DMS 273 treated with DMSO at 0.1 percent for 48 hours (cell line): ENCODE measurements around the gene SASH3.

Source experiments
- DNase-seq: peaks from one replicate; lab custom pipeline; 2025; lab: John Stamatoyannopoulos, UW

Gene SASH3

GRCh38 chrX:129759576-129760061, 20.1 kb upstream of the SASH3 start:
- DNase-seq, result no peak

DNA sequence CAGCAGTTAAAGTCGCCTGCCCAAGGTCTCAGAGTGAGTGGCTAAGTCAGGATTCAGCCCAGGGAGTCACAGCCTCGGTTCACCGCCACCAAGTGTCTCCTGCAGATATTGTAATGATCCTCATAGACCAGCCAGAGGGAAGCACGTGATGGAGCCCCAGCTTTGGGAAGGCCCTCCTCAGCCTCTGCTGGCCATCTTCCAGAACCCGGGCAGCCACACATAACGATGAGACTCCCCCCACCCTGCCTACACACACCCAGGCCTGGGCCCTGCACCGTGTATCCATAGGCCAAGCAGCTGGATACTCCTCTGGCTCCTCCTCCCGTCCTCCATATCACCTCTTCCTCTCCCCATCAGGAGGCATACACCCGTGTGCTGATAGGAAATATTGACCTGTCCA, 19.6 kb upstream of the SASH3 start:
- no peak for DNase-seq

DNA sequence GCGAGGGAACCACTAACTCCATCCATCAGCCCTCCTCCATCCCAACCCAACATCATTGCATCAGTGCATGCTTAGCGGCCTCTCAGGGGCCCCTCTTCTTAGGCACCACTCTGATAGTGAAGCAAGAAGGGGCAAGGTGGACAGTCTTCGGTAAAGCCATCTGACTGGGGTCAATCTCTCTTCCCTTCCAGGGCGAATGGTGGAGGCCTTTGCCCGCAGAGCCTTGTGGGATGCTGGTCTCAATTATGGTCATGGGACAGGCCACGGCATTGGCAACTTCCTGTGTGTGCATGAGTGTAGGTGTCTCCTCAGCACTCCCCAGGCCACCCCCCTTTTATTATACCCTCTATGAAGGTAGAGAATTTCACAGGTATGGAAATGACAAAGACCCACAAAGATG, 18.8 kb upstream of the SASH3 start:
- DNase-seq, result no peak

DNA sequence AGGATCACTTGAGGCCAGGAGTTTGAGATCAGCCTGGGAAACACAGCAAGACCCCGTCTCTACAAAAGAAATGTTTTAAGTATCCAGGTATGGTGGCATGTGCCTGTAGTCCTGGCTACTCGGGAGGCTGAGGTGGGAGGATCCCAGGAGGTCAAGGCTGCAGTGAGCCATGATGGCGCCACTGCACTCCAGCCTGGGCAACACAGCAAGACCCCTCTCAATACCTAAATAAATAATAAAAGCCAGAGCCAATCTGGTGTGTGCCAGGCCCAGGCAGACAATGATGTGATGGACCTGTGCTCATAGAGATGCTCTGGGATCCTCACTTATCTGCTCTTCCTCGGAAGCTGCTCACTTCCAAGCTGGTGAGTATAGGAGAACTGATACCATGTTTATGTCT, 18.2 kb upstream of the SASH3 start:
- DNase-seq, result no peak

DNA sequence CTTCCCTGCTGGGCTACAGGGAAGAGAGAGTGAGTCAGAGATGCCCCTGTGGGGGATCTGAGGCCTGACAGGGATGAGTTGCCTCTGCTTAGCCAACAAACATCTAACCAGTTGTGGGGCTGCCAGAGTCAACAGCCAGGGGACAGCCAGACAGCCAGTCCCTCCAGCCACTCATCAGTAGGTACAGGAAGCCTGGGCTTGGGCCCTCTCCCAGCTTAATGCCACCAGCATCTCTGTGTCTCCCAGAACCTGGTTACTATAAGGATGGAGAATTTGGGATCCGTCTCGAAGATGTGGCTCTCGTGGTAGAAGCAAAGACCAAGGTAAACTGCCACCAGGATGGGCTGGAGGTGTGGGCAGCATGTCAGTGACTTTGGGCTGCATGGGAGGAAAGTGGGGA, 17.3 kb upstream of the SASH3 start:
- no peak for DNase-seq

- no peak for DNase-seq
Measured at GRCh38 chrX:129763666-129764065, 16.1 kb upstream of the SASH3 start.

GRCh38 chrX:129768186-129768585, 11.6 kb upstream of the SASH3 start:
- DNase-seq, result no peak

DNA sequence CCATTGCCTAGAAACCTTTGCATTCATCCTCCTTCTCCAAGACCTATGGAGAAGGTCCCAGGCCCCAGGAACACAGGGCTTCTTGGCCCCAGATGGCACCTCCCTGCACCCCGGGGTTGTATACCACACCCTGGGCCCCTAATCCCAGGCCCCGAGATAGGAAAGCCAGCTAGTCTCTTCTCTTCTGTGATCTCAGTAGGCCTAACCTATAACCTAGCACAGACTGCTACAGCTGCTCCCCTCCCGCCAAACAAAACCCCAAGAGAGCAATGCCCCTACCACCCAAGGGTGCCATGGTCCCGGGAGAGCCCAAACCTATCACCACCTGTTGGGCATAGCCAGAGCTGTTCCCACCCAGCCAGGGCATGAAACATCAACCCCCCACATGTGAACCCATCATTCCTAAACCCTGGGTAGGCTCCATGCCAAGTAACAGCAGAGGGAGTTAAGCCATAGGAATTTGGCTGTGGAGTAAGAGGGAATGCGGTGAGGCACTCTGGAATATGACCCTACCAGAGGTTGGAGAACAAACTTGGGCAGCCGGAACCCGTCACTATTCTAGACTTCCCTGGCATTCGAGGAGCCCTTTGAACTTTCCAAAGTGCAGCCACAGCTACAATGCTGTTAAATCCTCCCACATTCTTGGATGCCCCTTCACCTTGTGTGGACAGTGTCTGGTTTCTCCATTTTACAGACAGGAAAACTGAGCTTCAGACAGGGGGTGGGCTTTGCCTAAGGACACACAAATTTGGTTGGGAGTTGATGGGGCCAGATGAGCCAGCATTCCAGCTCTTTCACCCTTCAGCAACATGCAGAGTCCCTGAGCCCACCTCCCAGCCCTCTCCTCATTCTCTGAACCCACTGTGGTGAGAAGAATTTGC, 10.9 kb upstream of the SASH3 start:
- no peak for DNase-seq

DNA sequence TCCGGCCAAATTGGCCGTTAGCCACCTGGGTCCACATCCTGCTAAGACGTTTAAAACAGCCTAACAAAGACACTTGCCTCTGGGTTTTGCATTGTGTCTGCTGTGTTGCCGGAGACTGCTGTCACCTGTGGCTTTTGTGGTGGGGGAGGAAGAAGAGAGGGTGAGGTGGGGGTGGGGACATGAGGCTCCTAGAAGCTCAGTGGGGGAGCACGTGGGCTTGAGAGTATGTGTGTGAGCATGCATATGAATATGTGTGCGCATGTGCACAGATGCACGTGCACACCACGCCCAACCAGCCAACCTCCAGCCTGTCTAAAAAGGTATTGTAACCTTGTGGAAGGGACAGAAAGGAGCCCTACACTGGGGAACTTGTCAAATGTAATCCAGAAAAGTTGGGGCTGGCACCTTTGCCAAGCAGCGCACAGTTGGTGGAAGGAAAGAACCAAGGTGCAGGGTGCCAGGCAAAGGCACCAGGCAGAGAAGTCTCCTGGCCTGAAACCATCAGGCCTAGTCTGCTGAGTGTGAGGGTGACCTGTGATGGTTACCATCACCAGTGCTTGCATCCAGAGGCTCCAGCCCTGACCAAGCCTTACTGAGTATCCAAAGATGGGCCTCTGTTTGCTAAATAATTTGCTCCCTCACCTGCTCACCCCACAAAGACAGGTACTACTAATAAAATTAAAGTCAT, 10.1 kb upstream of the SASH3 start:
- DNase-seq, result no peak

GRCh38 chrX:129771266-129771995, 8.3 kb upstream of the SASH3 start:
- no peak for DNase-seq

DNA sequence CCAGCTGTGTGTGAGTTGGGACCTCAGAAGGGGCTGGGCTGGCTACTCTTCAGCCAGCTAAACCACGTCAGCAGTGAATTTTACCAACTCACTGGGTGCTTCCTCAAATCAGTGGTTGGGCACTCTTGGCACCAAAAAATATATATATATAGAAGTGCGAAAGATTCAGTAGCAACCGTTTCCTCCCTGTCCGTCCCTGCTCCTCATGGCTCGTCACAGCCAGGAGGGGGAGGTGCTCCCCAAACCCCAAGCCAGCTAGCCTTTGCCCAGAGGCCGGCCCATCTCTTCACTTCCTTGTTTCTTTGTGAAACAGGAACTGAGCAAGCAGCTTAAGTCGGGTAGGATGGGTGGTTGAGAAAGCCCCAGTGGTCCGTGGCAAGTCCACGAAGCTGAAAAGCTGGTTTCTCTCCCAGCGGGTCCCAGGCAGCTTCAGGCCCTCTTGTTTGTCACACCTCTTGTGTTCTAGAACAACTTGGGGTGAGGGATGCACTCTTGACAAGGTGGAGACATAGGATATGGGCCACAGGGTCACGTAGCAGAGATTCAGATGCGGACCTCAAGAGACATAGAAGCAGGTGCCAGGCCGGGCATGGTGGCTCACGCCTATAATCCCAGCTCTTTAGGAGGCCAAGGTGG, 6.8 kb upstream of the SASH3 start:
- no peak for DNase-seq

DNA sequence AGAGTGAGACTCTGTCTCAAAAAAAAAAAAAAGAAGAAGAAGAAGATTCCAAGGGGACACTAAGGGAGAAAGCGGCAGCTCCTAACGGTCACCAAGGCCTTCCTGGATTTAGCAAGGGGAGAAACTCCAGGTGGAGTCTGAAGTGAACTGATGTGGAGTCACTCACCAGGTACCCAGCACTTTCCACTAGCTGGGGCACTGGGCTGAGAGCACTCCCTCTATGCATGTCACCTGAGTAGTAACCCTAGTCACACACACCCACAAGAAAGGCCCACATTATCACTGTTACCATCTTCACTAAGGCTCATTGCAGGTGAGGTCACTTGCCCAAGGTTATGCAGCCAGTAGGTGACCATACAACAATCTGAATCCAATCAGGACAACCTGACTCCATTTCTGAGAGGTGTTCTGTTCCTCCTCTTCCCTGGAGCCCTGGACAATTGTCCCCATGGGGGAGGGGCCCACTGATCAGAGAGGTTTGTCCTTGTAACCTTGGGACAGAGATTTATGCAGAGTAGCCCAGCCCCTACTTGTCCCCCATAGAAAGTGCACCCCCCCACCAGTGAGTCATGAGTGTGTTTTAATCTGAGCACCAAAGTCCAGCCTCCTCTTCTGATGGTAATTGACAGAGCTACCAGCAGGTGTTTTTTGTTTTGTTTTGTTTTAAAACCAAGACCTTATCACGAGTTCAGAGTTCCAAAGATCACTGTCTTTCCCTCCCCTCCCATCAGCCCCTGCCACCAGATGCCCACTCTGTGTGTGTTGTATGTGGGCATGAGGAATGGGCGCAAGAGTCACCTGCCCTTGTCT, 5.9 kb upstream of the SASH3 start:
- no peak for DNase-seq

GRCh38 chrX:129777218-129778030, 2.3 kb upstream of the SASH3 start:
- DNase-seq, result no peak

GRCh38 chrX:129779086-129779672, 570 bp upstream of the SASH3 start:
- DNase-seq, result no peak

- no peak for DNase-seq
Measured at GRCh38 chrX:129780441-129781105, 824 bp downstream of the SASH3 start.

- DNase-seq, result no peak
Measured at GRCh38 chrX:129781134-129781672, 1.5 kb downstream of the SASH3 start.

DNA sequence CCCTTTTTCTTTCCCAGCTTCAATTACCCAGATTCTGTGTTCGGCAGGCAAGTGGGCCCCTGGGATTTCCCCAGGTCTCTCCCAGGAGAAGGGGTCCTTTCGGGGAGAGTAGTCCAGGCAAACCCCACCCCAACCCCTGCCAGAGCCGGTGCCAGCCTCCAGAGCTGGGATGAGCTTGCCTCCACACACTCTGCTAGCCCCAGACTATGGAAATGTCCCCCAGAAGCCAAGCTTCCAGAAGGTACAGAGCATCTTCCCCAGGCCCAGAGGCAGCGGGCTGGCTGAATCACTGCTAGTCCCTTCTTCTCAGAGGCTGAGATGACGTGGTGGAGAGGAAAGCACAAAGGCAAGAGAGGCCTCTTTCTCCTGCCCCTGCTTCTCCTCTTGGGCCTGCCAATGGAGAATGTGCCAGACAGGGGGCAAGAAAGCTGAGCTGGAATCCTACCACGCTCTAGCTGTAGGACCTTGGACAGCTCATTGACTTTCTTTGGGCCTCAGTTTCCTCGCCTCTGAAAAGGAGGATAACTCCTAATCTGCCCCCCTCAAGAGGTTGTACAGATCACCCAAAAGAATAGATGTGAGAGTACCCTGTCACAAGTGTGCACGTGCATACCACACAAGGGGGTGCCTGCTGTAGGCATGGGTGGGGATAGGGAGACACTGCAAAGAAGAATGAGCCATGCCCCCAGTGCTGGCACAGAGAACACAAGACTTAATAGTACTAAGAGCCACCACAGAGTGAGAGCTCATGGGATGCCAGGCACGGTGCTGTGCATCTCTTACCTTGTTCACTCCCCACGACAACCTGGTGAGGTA, 2.1 kb downstream of the SASH3 start:
- no peak for DNase-seq

GRCh38 chrX:129782706-129783105, 3.0 kb downstream of the SASH3 start:
- no peak for DNase-seq
